Measurements from ENCODE around the gene ANKRD44.

DNA sequence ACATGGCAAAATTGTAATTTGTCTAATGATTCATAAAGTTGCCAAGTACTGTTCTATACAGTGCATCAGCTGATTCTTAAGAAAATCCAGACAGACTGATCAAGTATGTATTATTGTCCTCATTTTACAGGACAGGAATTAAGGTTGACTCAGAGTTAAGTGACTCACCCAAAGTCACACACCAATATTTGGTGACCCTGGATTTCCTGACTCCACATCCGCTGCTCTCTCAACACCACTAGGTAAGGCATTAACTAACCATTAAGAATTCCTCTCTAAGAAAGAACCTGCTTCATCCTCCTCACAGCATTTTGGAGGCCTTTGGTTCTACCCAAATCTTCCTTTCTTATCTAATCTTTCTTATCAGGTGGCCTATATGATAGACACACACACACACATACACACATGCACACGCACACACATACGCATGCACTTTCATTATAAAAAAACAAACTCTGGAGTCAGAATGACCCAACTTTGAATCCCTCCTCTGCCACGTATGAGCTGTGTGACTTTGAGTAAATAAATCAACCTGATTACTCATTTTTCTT lies 150.8 kb downstream of the ANKRD44 start:
- TF ChIP-seq EZH2 (IDR thresholded peaks at IDR 0.05; ENCODE audit: insufficient read depth, poor library complexity, severe bottlenecking) (no peak), EZH2phosphoT487 (IDR thresholded peaks at IDR 0.05; ENCODE audit: insufficient read depth, low read depth) (no peak)
